Activated naive CD4-positive, alpha-beta T cell treated with anti-CD3 and anti-CD28 coated beads, Interleukin-2, amount 50 U/mL, for 24 hours (primary cell): ENCODE measurements around the gene HMGCLL1.

ENCODE experiments used
- H3K27ac Mint-ChIP-seq: one replicate; pipeline ENCODE4 v1.8.0; 2021; ENCODE audit warnings: mild to moderate bottlenecking, mixed read lengths
- H3K27me3 Mint-ChIP-seq: one replicate; pipeline ENCODE4 v1.8.0; 2021; ENCODE audit warnings: mixed read lengths
- H3K36me3 Mint-ChIP-seq: one replicate; pipeline ENCODE4 v1.8.0; 2021; ENCODE audit warnings: mixed read lengths
- H3K4me1 Mint-ChIP-seq: one replicate; pipeline ENCODE4 v1.8.0; 2021; ENCODE audit warnings: mixed read lengths
- H3K4me3 Mint-ChIP-seq: one replicate; pipeline ENCODE4 v1.8.0; 2021; ENCODE audit warnings: mild to moderate bottlenecking, mixed read lengths
- H3K9me3 Mint-ChIP-seq: one replicate; pipeline ENCODE4 v1.8.0; 2021; ENCODE audit warnings: mixed read lengths

The HMGCLL1 gene

DNA sequence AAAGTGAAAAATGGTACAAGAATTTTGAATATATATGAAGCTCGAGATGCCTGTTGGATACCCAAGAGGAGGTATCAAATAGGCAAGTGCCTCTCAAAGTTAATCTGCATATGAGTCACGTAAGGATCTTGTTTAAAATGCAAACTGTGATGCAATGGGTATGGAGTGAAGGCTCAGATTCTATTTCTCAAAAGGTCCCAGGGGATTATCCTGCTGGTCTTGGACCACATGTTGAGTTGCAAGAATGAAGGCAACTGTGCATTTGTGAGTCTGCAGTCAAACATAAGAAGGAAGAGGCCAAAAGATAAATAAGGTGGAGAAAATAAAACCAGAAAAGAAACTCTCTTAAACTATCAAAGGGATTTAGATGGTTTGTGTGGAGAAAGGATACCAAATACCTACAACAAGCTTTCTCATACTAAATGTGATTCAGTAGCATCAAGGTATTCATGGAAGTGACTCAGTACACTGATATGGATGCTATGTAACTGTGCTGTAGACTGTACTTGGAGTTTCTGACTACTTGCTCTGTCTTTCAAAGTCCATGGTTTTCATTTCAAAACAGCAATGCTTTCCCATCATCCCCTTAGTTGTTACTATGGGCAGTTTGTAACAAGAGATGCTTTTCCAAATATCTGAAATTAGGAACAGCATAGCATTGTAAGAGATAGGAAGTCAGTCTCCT lies 145.4 kb downstream of the HMGCLL1 start:
- Mint-ChIP-seq H3K27ac (no peak overlapping the region), H3K9me3 (peaks cover 5% of the 10 kb centered on the region), H3K4me1 (no peaks in the 10 kb centered on the region), H3K4me3 (no peak overlapping the region), H3K27me3 (no peaks in the 10 kb centered on the region), H3K36me3 (no peaks in the 10 kb centered on the region)

DNA sequence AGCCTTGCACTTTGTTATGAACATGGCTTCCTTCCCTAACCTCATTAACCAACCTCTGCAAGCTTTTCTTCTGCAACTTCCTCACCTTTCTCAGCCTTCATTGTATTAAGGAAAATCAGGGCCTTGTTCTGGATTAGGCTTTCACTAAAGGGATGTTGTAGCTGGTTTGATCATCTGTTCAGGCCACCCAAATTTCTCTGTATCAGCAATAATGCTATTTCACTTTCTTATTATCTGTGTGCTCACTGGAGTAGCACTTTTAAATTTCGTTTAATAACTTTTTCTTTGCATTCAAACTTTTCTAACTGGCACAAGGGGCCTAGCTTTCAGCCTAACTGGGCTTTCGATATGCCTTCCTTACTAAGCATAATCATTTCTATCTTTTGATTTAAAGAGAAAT lies 155.1 kb downstream of the HMGCLL1 start:
- no peaks in the 10 kb centered on the region for H3K36me3 Mint-ChIP-seq
- no peaks in the 10 kb centered on the region for H3K27me3 Mint-ChIP-seq
- H3K4me1 Mint-ChIP-seq = no peaks in the 10 kb centered on the region
- peaks cover 3% of the 10 kb centered on the region for H3K9me3 Mint-ChIP-seq
- no peak overlapping the region for H3K27ac Mint-ChIP-seq
- no peak overlapping the region for H3K4me3 Mint-ChIP-seq

DNA sequence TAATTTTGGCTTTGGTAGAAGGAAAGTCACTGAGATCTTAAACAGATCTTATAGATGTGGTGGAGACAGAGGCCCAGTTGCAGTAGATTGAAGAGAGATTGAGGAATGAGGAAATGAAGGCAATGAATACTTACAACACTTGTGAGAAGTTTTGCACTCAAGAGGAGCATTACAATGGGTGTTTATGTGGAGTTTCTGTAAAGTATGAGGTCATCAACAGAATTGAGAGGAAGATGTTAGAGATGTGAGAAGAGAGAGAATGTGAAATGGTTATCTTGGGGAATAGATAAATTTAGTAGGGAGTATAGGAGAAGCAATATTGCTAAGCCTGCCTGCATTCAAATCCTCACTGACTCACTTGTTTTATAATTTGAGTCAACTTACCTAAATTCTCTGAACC lies 168.3 kb downstream of the HMGCLL1 start:
- Mint-ChIP-seq H3K9me3 (peaks cover 20% of the 10 kb centered on the region), H3K4me1 (no peaks in the 10 kb centered on the region), H3K36me3 (no peaks in the 10 kb centered on the region), H3K4me3 (no peak overlapping the region), H3K27ac (no peak overlapping the region), H3K27me3 (no peaks in the 10 kb centered on the region)

- no peaks in the 10 kb centered on the region for H3K4me1 Mint-ChIP-seq
- no peak overlapping the region for H3K4me3 Mint-ChIP-seq
- no peaks in the 10 kb centered on the region for H3K27me3 Mint-ChIP-seq
- H3K27ac Mint-ChIP-seq = no peak overlapping the region
- peaks cover 13% of the 10 kb centered on the region for H3K9me3 Mint-ChIP-seq
- H3K36me3 Mint-ChIP-seq = no peaks in the 10 kb centered on the region
Observed at GRCh38 chr6:55405474-55406235, 173.3 kb downstream of the HMGCLL1 start.

- no peak overlapping the region for H3K27ac Mint-ChIP-seq
- no peaks in the 10 kb centered on the region for H3K27me3 Mint-ChIP-seq
- no peaks in the 10 kb centered on the region for H3K36me3 Mint-ChIP-seq
- H3K4me3 Mint-ChIP-seq = no peak overlapping the region
- H3K4me1 Mint-ChIP-seq = no peaks in the 10 kb centered on the region
- H3K9me3 Mint-ChIP-seq = no peaks in the 10 kb centered on the region
Observed at GRCh38 chr6:55399351-55399750, 179.6 kb downstream of the HMGCLL1 start.

- Mint-ChIP-seq H3K36me3 (no peaks in the 10 kb centered on the region), H3K4me1 (no peaks in the 10 kb centered on the region), H3K4me3 (no peak overlapping the region), H3K9me3 (no peaks in the 10 kb centered on the region), H3K27ac (no peak overlapping the region), H3K27me3 (no peaks in the 10 kb centered on the region)
Observed at GRCh38 chr6:55397986-55398385, 181.0 kb downstream of the HMGCLL1 start.

GRCh38 chr6:55395871-55396270 lies 183.1 kb downstream of the HMGCLL1 start:
- H3K4me1 Mint-ChIP-seq = no peaks in the 10 kb centered on the region
- H3K27ac Mint-ChIP-seq = no peak overlapping the region
- no peaks in the 10 kb centered on the region for H3K27me3 Mint-ChIP-seq
- no peaks in the 10 kb centered on the region for H3K9me3 Mint-ChIP-seq
- no peaks in the 10 kb centered on the region for H3K36me3 Mint-ChIP-seq
- no peak overlapping the region for H3K4me3 Mint-ChIP-seq

DNA sequence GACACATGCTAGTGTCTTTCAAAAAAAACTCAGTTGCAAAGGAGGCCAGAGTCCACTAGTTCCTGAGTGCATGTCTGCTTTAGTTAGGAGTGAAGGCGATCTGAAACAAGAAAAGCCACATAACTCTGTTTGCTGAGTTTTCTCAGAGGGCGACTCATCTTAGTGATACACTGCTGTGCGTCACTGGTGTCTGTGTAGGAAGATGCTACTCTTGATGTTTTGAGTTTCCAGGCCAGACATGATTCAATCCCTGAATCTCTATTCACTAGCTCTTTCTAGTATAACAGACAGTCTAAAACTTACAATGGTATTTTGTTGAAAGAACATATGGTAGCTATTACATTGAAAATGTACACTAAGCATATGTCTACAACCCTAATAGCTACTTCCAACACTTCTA lies 190.8 kb downstream of the HMGCLL1 start:
- H3K9me3 Mint-ChIP-seq = no peaks in the 10 kb centered on the region
- H3K4me3 Mint-ChIP-seq = no peak overlapping the region

More for the DNA sequence above, 190.8 kb downstream of the HMGCLL1 start:
- no peaks in the 10 kb centered on the region for H3K27me3 Mint-ChIP-seq
- H3K4me1 Mint-ChIP-seq = no peaks in the 10 kb centered on the region
- H3K36me3 Mint-ChIP-seq = no peaks in the 10 kb centered on the region
- H3K27ac Mint-ChIP-seq = no peak overlapping the region
